Stimulated activated CD4-positive, alpha-beta T cell treated with anti-CD3 and anti-CD28 coated beads, Interleukin-15, amount 100 ng/mL, for 1 hour (primary cell): ENCODE results near the gene SMTN.

Experiments
- DNase-seq, 2 donors: peaks; one replicate each; pipeline ENCODE4 v3.0.0-alpha.2; 2020; ENCODE audit warnings: low read depth in 1 of 2, low spot score in 1 of 2

Gene SMTN

DNA sequence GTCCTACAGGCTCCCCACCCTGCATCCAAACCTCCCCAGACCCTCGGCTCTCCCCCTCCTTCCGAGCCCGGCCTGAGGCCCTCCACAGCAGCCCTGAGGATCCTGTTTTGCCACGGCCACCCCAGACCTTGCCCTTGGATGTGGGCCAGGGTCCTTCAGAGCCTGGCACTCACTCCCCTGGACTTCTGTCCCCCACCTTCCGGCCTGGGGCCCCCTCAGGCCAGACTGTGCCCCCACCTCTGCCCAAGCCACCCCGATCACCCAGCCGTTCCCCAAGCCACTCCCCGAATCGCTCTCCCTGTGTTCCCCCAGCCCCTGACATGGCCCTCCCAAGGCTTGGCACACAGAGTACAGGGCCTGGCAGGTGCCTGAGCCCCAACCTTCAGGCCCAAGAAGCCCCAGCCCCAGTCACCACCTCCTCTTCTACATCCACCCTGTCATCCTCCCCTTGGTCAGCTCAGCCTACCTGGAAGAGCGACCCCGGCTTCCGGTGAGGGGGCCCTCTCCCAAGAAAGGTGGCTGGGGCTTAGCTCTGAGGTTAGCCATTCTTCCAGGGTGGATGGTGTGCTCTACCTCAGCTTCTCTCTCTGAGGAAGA, 44.5 kb downstream of the SMTN start:
- DNase-seq = no peak

DNA sequence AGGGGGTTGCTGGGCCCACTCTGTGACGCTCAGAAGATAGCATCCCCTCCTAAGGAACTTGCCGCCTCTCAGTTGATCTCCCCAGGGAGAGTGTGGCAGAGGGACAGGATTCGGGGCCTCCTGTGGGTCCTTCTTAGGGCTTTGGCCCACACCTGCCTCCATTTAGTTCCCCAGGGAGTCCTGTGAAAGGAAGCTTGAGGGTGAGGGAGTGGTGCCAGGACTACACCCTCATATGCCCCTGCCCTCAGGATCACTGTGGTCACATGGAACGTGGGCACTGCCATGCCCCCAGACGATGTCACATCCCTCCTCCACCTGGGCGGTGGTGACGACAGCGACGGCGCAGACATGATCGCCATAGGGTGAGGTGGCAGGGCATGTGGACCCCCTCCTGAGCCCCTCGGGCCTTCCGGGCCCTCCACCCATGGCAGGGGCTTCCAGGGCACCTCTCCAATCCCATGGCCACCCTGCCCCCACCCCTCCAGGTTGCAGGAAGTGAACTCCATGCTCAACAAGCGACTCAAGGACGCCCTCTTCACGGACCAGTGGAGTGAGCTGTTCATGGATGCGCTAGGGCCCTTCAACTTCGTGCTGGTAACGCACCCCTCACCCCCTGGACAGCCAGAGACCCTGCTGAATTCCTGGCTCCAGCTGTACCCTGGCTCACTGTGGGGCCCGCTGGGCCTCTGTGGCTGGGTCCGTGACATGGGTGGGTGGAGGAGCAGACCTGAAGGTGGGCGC, 45.2 kb downstream of the SMTN start:
- no peak for DNase-seq

DNA sequence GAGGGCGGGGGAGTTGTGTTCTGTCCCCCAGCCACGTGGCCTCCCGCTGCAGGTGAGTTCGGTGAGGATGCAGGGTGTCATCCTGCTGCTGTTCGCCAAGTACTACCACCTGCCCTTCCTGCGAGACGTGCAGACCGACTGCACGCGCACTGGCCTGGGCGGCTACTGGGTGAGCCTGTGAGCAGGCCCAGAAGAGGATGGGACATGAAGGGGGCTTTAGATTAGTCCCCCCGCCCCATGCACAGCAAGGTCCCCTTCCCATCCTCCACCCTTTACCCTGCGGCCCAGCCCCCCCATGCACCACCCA, 45.7 kb downstream of the SMTN start:
- no peak for DNase-seq

DNA sequence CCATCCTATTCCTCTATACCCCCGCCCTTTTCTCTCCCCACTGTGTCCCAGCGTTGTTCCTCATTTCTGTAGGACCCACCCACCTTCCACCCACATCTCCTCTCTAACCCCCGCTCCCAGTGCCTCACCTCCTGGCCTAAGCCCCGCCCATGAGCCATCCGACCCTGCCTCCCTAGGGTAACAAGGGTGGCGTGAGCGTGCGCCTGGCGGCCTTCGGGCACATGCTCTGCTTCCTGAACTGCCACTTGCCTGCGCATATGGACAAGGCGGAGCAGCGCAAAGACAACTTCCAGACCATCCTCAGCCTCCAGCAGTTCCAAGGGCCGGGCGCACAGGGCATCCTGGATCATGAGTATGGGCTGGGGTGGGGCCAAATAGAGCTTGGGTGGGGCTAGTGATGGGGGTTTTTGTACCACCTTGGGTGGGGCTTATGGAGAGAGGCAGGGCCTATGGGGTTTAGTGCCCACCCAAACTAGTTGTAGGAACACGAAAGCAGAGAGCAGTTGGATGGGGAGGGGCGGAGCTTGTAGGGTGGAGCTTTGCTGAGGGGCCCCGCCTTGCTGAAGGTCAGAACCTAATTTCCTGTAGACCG, 46.2 kb downstream of the SMTN start:
- DNase-seq = no peak

DNA sequence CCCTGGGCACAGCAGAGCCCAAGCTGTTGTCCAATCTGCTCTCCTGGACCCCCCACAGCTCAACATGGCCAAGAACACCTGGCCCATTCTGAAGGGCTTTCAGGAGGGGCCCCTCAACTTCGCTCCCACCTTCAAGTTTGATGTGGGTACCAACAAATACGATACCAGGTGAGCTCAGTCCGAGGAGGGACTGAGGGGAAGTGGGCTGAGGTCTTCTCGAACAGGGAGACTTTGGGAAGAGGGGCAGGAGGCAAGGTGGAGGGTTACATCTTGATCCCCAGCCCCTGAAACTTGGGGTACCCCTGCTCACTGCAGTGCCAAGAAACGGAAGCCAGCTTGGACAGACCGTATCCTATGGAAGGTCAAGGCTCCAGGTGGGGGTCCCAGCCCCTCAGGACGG, 47.0 kb downstream of the SMTN start:
- DNase-seq = no peak

DNA sequence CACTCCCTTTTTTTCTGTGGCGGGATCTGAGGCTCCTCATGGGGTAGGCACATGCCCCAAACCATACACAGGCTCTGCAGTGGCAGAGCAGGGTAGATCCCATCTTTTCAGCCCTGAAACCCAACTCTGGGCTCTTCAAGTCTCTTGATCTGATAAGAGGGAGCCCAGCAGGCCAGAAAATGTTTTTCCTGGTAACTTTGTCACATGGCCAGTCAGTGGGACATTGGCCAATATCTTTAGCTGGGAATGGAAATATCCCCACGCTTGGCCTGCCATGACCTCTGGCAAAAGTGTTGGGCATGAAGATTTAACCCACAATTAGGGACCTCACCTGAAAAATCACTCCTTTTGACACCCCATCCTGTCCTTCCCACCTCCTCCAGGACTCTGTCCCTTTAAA, 49.8 kb downstream of the SMTN start:
- DNase-seq = no peak

DNA sequence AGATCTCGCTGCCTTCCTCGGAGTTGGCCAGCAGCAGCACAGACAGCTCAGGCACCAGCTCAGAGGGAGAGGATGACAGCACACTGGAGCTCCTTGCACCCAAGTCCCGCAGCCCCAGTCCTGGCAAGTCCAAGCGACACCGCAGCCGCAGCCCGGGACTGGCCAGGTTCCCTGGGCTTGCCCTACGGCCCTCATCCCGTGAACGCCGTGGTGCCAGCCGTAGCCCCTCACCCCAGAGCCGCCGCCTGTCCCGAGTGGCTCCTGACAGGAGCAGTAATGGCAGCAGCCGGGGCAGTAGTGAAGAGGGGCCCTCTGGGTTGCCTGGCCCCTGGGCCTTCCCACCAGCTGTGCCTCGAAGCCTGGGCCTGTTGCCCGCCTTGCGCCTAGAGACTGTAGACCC, 52.8 kb downstream of the SMTN start:
- no peak for DNase-seq

DNA sequence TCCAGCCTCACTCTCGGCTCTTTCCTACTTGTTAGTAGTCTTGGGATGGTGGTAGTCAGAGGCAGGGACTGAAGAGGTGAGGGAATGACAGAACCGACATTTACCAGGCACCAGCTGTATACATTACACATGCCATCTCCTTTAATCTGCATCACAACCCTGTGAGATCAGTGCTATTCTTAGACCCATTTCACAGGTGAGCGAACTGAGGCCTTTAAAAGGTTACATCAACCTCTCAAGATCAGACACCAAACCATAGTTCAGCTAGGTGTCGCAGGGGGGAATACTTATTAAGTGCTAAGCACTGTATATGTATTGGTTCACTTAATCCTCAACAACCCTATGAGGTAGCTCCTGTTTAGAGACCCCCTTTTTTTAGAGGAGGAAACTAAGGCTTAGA, 53.6 kb downstream of the SMTN start:
- DNase-seq = no peak

DNA sequence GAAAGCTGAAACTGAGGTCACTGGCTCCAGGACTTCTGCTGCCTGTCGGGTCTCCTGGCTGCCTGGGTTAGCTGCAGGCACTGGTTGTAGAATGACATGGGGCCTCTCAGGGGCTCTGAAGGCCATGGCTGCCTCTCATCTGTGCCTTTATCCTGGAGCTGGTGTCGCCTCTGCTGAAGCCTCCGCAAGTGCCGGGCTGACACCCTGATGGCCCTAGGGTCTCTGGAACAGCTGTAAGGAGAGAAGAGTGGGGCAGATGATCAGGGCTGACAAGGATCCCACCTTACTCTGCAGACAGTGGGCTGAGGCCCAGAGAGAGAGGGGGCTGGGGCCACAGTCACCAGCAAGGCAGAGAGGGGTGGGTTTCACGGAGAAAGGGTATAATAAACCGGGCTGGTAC, 54.6 kb downstream of the SMTN start:
- no peak for DNase-seq

DNA sequence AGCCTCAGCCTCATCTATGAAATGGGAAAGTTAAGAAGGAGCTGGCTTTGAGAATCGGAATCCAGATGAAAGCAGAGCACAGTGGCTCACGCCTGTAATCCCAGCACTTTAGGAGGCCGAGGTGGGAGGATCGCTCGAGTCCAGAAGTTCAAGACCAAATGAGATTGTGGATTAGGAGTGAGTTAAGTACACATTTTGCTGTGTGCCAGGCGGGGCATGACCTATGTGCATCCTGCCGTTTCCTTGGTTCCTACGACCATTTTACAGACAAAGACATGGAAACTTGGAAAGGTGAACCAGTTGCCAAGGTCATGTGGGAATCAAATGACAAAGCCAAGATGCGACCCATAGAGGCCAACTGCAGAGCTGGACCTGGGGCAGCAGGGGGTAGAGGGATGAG, 55.0 kb downstream of the SMTN start:
- no peak for DNase-seq

DNA sequence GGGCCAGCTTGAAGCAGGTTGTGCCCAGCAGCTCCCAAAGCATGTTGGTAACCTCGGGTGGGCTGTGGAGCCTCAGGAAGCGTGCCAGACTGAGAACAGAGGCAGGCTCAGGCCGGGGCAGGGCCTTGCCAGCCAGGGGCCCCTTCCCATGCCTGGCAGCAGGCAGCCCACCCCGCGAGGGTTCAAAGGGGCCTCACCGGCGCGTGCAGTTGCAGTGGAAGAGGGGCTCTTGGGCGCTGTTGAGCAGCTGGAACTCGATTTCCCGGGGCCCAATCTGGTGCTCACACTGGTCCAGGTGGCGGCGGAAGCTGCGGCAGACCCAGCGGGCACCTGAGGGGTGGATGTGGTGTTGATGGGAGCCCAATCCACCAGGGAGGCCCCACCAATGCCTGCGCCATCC, 55.6 kb downstream of the SMTN start:
- DNase-seq = no peak

DNA sequence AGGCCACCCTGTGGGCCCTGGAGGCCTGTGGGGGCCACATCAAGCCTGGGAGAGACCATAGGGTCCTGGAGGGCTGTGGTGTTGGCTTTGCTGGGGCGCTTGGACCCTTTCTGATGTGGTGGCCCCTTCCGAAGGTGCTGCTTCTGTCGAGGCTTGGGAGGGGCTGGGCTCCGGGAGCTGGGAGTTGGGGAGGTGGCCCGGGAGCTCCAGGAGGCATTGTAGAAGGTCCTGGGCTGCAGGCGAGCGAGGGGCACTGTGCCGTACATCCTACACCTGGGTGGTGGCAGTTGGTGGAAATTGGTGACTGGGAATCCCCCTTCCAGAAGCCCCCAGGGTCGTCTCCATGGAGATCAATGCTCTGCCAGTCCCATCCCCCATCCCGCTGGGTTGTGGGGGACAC, 56.6 kb downstream of the SMTN start:
- no peak for DNase-seq

DNA sequence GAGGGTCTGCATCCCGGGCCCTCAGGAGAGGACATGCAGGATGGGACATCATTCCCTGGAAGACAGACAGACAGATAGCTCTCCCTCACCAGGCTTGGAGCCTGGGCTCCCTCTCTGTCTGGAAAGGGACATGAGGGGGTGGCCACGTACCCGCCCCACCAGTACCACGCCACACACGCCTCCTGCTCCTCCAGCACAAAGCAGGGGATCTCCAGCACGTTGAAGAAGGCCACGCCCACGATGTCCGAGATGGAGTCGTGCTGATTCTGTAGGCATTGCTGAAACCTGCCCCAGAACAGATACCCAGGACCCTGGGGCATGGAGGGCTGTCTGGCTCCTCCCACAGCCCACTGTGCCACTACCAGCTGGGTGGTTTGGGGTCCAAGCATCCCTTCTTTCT, 57.0 kb downstream of the SMTN start:
- no peak for DNase-seq

DNA sequence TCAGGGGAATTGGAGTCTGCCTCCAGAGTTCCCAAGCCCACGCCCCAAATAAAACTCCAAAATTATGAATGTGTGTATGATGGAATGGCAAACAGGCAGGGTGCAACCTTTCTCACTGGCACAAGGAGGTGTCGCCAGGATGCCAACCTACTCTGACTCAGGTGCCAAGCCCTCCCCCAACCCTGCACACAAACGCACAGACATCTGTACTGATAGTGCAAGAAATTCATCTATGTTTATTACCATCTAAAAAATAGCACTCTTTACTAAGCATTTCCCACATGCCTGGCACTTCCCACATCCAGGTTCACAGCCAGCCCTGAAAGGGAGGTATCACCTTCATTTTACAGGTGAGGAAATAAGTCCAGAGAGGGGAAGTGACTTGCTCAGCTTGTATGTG, 57.9 kb downstream of the SMTN start:
- no peak for DNase-seq

DNA sequence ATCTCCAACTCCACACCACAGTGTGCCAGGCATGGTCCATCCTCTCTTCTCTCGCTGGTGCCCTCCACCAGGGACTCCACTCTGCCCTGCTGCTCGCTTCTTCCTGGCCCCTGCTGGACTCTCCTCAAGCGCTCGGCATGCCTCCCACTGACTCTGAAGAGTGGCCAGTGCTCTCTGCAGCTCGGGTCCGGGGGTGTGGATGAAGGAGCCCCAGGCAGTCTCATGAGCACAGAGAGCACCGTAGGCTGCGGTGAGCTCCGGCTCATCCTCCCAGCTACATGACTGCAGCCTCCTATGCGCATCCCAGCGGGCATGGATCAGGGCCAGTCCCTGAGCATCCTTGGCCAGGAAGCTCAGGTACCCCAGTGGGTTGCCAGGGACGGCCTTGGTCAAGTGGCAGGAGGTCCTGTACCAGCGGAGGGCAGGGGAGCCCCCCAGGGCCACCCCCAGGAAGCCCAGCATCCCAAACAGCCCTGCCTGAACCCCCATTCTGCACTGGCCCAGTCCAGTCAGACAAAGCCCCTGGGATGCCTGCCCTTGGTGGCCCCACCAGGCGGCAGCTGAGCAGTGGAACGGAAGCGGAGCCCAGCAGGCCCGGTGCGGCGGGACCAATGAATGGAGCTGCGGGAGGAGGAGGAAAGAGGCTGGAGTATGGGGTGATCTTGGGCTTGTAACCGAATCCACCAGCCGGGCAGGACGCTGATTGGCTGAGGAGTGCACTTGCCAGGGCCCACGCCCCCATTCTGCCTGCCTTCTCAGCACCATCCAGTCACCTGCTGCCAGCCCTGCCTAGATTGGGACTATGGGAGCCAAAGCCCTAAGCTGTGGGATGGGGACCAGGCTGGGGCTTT, 59.0 kb downstream of the SMTN start, which contains the start of gene PLA2G3:
TSS of gene PLA2G3 (minus strand) at position 643 of the 851 bp plus-strand sequence. CDS start at position 489, 154 bp downstream.
- no peak for DNase-seq

DNA sequence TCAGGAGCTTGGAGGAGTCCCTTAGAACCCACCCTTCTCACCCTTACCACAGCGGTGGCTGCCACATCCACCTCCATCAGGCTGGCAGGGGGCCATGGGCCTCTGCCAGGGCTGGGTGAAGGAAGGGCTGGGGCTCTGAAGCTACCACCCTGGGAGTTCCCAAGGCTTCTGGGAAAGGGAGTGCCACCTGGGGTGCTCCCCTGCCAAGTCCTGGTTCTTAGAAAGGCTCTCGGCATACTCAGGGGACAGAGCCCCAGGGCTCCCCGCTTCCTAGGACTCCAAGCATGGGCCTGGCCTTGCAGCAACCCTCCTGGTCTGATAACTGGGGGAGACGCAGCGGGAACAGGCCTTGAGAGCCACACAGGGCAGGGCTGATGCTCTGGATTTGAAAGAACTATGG, 59.6 kb downstream of the SMTN start:
- DNase-seq = no peak

DNA sequence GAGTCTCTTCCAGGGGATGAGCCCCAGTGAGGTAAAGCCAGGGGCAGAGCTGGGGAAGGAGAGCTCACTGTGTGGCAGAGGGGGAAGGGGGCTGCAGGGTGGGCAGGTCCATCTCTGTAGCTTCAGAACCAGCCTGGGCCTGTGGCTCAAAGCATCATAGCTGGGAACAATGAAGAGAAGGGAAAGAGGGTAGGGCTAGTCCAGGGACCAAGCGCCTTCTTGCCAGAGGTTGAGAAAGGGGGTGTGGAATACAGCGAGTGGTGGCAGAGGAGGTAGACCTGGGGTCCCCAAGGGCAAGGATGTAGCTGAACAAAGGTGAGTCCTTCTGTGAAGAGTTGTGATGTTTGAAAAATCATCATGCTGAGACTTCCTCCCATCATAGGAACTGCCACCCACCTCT, 60.4 kb downstream of the SMTN start:
- DNase-seq = no peak

DNA sequence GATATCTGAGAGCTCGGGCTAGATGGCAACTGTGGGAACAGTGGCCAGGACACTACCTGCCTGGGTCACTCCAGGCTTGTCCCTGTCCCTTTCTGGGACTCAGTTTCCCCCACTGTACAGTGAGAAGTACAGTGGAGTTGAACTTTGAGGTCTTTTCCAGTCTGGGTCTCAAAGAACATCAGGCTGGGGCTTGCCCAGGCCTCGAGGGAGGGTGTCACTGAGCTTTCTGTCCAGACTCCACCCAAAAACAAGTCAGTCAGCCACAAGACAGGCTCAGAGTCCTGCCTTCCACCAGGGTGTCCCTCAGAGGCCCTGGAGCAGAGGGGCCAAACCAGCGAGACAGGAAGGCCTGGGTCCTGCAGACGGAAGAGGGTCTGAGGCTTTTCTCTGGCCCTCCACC, 61.2 kb downstream of the SMTN start:
- no peak for DNase-seq

DNA sequence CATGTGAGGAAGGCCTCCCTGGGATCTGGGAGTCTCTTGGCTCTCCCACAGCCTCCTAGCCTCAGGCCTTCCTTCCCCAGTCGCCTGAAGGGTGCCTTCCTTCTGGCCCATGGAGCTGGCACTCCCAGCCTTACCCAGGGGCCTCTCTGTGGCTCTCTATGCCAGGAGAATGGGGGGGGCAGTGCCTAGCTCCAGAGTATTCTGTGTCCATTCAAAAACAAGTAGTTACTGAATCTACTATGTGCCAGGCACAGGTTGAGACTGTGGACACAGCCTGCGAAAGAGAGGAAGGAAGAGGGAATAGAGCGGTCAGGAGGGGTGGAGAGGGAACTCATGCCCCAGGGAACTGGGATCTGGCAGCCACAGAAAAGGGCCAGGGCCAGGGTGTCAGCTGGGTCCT, 61.9 kb downstream of the SMTN start:
- no peak for DNase-seq

DNA sequence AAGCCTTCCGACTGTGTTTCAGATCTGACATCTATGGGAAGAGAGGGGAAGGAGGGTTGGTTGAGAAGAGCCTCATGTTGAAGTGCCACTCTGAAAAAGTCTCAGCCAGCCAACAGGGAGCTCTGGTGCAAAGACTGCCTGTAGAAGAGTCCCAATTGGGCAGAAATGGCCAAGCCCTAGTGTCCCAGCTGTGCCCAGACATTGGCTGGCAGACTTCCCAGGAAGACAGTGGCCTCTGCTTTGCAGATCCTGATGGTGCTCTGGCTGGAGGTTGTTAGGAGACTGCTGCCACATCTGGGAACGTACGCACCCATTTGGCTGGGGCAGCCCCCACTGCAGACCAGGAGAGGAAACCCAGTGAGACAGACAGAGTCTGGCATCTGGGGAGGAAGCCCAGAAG, 62.4 kb downstream of the SMTN start:
- DNase-seq = no peak

DNA sequence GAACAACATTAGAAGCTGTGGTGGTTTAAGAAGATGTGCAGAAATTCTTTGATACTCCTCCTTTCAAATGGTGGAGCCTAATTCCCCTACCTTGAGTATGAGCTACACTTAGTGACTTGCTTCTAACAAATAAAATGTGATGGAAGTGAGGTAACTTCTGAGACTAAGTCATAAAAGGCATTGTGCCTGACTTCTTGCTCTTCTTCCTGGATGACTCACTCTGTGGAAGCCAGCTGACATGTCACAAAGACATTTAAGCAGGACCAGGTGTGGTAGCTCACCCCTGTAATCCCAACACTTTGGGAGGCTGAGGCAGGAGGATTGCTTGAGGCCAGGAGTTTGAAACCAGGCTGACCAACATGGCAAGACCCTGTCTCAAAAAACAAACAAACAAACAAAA, 63.1 kb downstream of the SMTN start:
- no peak for DNase-seq

DNA sequence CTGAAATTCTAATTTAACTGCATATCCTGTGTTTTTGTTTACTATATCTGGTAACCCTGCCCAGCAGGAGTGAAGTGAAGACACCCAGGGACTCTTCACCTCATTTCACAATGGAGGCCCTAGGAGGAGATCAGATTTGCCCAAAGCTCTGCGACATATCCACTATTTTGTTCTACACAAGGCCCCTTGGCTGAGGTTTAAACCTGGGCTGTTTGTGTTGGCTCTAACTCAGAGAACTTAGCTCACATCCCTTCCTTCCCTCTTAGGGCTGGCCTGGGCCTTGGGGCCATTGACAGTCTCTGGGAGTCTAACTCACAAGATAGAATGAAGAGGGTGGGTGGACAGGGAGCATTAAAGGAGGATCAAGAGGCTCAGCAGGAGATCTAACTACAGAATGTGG, 67.4 kb downstream of the SMTN start:
- no peak for DNase-seq
